HepG2 (cell line): ENCODE results near the gene SMAD7. TPM values are rescaled to one million over a fixed set of nuclear protein-coding genes. Genes with fewer than 3 reads are reported as not detected.
A peak's percentile ranks its signal among the peaks of the same experiment; 100 is the strongest.

ENCODE experiments used
- DNMT1 ChIP-seq: sonication (generic); formaldehyde crosslinking; IDR thresholded peaks from 2 replicates; pipeline ENCODE4 v1.5.1; 2020; ENCODE audit warnings: mild to moderate bottlenecking, missing genetic modification reagents
- GATAD2A ChIP-seq: IDR thresholded peaks from 2 replicates; pipeline ENCODE4 v1.6.1; 2016
- HHEX ChIP-seq: IDR thresholded peaks from 2 replicates; pipeline ENCODE4 v1.6.1; 2016; ENCODE audit warnings: control low read depth
- PITX1 ChIP-seq: sonication (generic); formaldehyde crosslinking; IDR thresholded peaks from 2 replicates; pipeline ENCODE4 v1.5.1; 2020; ENCODE audit warnings: mild to moderate bottlenecking, missing genetic modification reagents
- RXRB ChIP-seq: IDR thresholded peaks from 2 replicates; pipeline ENCODE4 v1.6.1; 2016; ENCODE audit warnings: borderline replicate concordance, missing genetic modification reagents, missing compliant biosample characterization
- XRCC5 ChIP-seq: fragments of 200-400 bp; formaldehyde crosslinking; optimal IDR thresholded peaks from 2 replicates; pipeline ENCODE3; 2017; ENCODE audit warnings: mild to moderate bottlenecking, low read length
- ZBTB40 ChIP-seq, 2 experiments: fragments of 450-650 bp in 1 of 2; sonication (generic) in 1 of 2; formaldehyde crosslinking in 1 of 2; IDR thresholded peaks; 2 replicates each; pipeline versions ENCODE4 v1.6.1 to v1.8.0; 2016 to 2022; ENCODE audit warnings: antibody characterized with exemption in 1 of 2, mild to moderate bottlenecking in 1 of 2, missing genetic modification reagents in 1 of 2
- ZFP90 ChIP-seq: sonication (generic); formaldehyde crosslinking; IDR thresholded peaks from 2 replicates; pipeline ENCODE4 v1.8.0; 2022; ENCODE audit warnings: missing genetic modification reagents, mild to moderate bottlenecking, inconsistent platforms, borderline replicate concordance
- ZNF609 ChIP-seq: sonication (generic); formaldehyde crosslinking; IDR thresholded peaks from 2 replicates; pipeline ENCODE4 v1.4.0; 2020; ENCODE audit warnings: mild to moderate bottlenecking, missing genetic modification reagents, borderline replicate concordance
- ZNF687 ChIP-seq: sonication (generic); formaldehyde crosslinking; IDR thresholded peaks from 2 replicates; pipeline ENCODE4 v1.5.1; 2020; ENCODE audit warnings: mild to moderate bottlenecking, missing genetic modification reagents, moderate library complexity
- ZNF724P ChIP-seq: sonication (generic); formaldehyde crosslinking; IDR thresholded peaks from 2 replicates; pipeline ENCODE4 v1.8.0; 2022; ENCODE audit warnings: missing genetic modification reagents, borderline replicate concordance
- polyA plus RNA-seq, 8 experiments: library from polyadenylated mRNA; depleted of rRNA in 3 of 8; stranded (reverse) in 7 of 8; unstranded in 1 of 8; fragments of >200 nt; fragmentation: Illumina TruSeq in 4 of 8; extraction: Trizol in 4 of 8; gene quantifications; 2 replicates each; pipeline versions ENCODE4 v1.2.1 to v1.2.3, GENCODE V29; 2011 to 2016; ENCODE audit warnings: low read depth in 4 of 8, missing spikeins in 1 of 8, mixed read lengths in 1 of 8; ENCODE audit not compliant: insufficient read depth in 1 of 8
- total RNA-seq, 5 experiments: library from RNA; depleted of rRNA; stranded (reverse); fragments of >200 nt; fragmentation: Illumina TruSeq; extraction: Trizol; gene quantifications; 2 replicates each; pipeline ENCODE4 v1.2.3, GENCODE V29; 2016; ENCODE audit warnings: low read depth in 1 of 5

SMAD7 gene
- total and polyA plus RNA-seq, 2 of the 13 experiments (the other 11 are each of a cell fraction or from before 2014, with no cell fraction given) = 17.4 to 24.7 TPM

GRCh38 chr18:48946329-48946835 lies 4.4 kb downstream of the SMAD7 start (continued):
- no peak for TF ChIP-seq ZBTB40 (IDR thresholded peaks at IDR 0.05)
- TF ChIP-seq ZBTB40 (CRISPR knock-in tag; IDR thresholded peaks at IDR 0.05) = no peak; the same call in 1 of the 2 replicates
- no peak for TF ChIP-seq XRCC5
- TF ChIP-seq GATAD2A (CRISPR knock-in tag) = peak; percentile 61
- peak; percentile 20; the same call in 1 of the 2 replicates for TF ChIP-seq RXRB (CRISPR knock-in tag)
- peak; percentile 48; the same call in 1 of the 2 replicates for TF ChIP-seq ZFP90
- peak; percentile 28; the same call in 1 of the 2 replicates for TF ChIP-seq PITX1 (CRISPR knock-in tag)
- no peak for TF ChIP-seq HHEX (CRISPR knock-in tag)
- peak; percentile 63 for TF ChIP-seq ZNF687 (CRISPR knock-in tag)
- TF ChIP-seq DNMT1 (CRISPR knock-in tag) = no peak
- TF ChIP-seq ZNF724P (CRISPR knock-in tag) = no peak
- TF ChIP-seq ZNF609 (CRISPR knock-in tag) = peak; percentile 62; the same call in 1 of the 2 replicates
